ENCODE results near the gene PPM1N.

PPM1N gene

GRCh38 chr19:45456500-45456815 lies 41.8 kb upstream of the PPM1N start:
- no peak overlapping the region for H3K4me2 ChIP-seq (ENCODE audit: low read depth, low read length)
- H3K9me3 ChIP-seq (replicated peaks; ENCODE audit: insufficient read depth, low read length), result no peaks in the 10 kb centered on the region
- no peak overlapping the region for H3K27ac ChIP-seq (ENCODE audit: low read length)
- H2AFZ ChIP-seq (ENCODE audit: low read length), result no peak overlapping the region
- H3K4me1 ChIP-seq (ENCODE audit: low read length), result peaks cover 6% of the 10 kb centered on the region
- H3K9me2 ChIP-seq (replicated peaks; ENCODE audit: insufficient read depth, low read length), result no peaks in the 10 kb centered on the region
- H3K27me3 ChIP-seq (replicated peaks; ENCODE audit: insufficient read depth, low read length), result no peaks in the 10 kb centered on the region
- H3K36me3 ChIP-seq (replicated peaks; ENCODE audit: insufficient read depth, low read length), result no peaks in the 10 kb centered on the region
- no peak overlapping the region for H3K9ac ChIP-seq (ENCODE audit: low read length)
- peaks cover 11% of the 10 kb centered on the region for H3F3A ChIP-seq (ENCODE audit: insufficient read depth, low read length)
- H3K4me3 ChIP-seq (ENCODE audit: low read length), result no peak overlapping the region
- DNase-seq, result no peak
- no peaks in the 10 kb centered on the region for H4K20me1 ChIP-seq (ENCODE audit: insufficient read depth, low read length)
- no peak for TF ChIP-seq EZH2 (optimal IDR thresholded peaks at IDR 0.05; ENCODE audit: low read depth, low read length)
- no peak for TF ChIP-seq CTCF (IDR thresholded peaks at IDR 0.05; ENCODE audit: low read length)
- no peak for TF ChIP-seq EZH2phosphoT487 (IDR thresholded peaks at IDR 0.05; ENCODE audit: low read length)
- H3K79me2 ChIP-seq (ENCODE audit: low read length), result no peaks in the 10 kb centered on the region

- DNase-seq, result no peak
- Histone ChIP-seq H3F3A (ENCODE audit: insufficient read depth, low read length) (peaks cover 5% of the 10 kb centered on the region; the same call in 1 of the 2 replicates), H3K4me3 (ENCODE audit: low read length) (no peak overlapping the region), H2AFZ (ENCODE audit: low read length) (no peak overlapping the region), H3K9ac (ENCODE audit: low read length) (no peak overlapping the region), H4K20me1 (ENCODE audit: insufficient read depth, low read length) (no peaks in the 10 kb centered on the region), H3K9me2 (replicated peaks; ENCODE audit: insufficient read depth, low read length) (no peaks in the 10 kb centered on the region), H3K79me2 (ENCODE audit: low read length) (no peaks in the 10 kb centered on the region), H3K36me3 (replicated peaks; ENCODE audit: insufficient read depth, low read length) (no peaks in the 10 kb centered on the region), H3K4me2 (ENCODE audit: low read depth, low read length) (no peak overlapping the region), H3K4me1 (ENCODE audit: low read length) (no peaks in the 10 kb centered on the region), H3K27me3 (replicated peaks; ENCODE audit: insufficient read depth, low read length) (no peaks in the 10 kb centered on the region; the same call in 1 of the 2 replicates), H3K27ac (ENCODE audit: low read length) (no peak overlapping the region), H3K9me3 (replicated peaks; ENCODE audit: insufficient read depth, low read length) (no peaks in the 10 kb centered on the region)
- TF ChIP-seq CTCF (IDR thresholded peaks at IDR 0.05; ENCODE audit: low read length), result no peak
- no peak for TF ChIP-seq EZH2phosphoT487 (IDR thresholded peaks at IDR 0.05; ENCODE audit: low read length)
- TF ChIP-seq EZH2 (optimal IDR thresholded peaks at IDR 0.05; ENCODE audit: low read depth, low read length), result no peak
Observed at GRCh38 chr19:45457776-45458175, 40.5 kb upstream of the PPM1N start.

GRCh38 chr19:45460807-45461347 lies 37.4 kb upstream of the PPM1N start:
- Histone ChIP-seq H3K27ac (ENCODE audit: low read length) (no peak overlapping the region), H3K27me3 (replicated peaks; ENCODE audit: insufficient read depth, low read length) (peaks cover 6% of the 10 kb centered on the region), H3K4me3 (ENCODE audit: low read length) (no peak overlapping the region), H3K4me1 (ENCODE audit: low read length) (no peaks in the 10 kb centered on the region), H3K9me2 (replicated peaks; ENCODE audit: insufficient read depth, low read length) (no peaks in the 10 kb centered on the region), H3F3A (ENCODE audit: insufficient read depth, low read length) (no peaks in the 10 kb centered on the region), H3K9ac (ENCODE audit: low read length) (no peak overlapping the region), H3K4me2 (ENCODE audit: low read depth, low read length) (no peak overlapping the region), H3K79me2 (ENCODE audit: low read length) (no peaks in the 10 kb centered on the region), H3K9me3 (replicated peaks; ENCODE audit: insufficient read depth, low read length) (no peaks in the 10 kb centered on the region), H3K36me3 (replicated peaks; ENCODE audit: insufficient read depth, low read length) (no peaks in the 10 kb centered on the region), H4K20me1 (ENCODE audit: insufficient read depth, low read length) (no peaks in the 10 kb centered on the region), H2AFZ (ENCODE audit: low read length) (no peak overlapping the region)
- no peak for TF ChIP-seq EZH2 (optimal IDR thresholded peaks at IDR 0.05; ENCODE audit: low read depth, low read length)
- TF ChIP-seq EZH2phosphoT487 (IDR thresholded peaks at IDR 0.05; ENCODE audit: low read length), result no peak
- TF ChIP-seq CTCF (IDR thresholded peaks at IDR 0.05; ENCODE audit: low read length), result no peak
- no peak for DNase-seq
